ENCODE measurements around the gene IL1RAP.

The IL1RAP gene

DNA sequence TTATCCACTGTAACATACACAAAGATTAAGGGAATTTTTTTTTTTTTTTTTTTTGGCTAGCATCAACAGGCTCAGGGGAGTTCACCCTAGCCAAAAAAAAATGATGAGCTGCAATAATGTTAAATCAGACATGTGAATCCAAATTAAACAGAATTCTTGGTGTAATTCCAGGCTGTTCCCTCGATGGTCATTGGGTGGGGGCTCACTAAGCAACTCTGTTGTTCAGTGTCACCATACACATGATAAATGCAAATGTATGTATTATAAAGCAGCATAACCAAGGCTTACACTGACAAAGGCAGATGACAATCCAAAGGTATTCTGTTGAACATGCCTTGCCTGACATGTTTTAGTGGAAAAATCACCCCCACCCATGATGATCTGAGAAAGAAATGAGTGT lies 29.0 kb downstream of the IL1RAP start:
- TF ChIP-seq, protein P1, sequence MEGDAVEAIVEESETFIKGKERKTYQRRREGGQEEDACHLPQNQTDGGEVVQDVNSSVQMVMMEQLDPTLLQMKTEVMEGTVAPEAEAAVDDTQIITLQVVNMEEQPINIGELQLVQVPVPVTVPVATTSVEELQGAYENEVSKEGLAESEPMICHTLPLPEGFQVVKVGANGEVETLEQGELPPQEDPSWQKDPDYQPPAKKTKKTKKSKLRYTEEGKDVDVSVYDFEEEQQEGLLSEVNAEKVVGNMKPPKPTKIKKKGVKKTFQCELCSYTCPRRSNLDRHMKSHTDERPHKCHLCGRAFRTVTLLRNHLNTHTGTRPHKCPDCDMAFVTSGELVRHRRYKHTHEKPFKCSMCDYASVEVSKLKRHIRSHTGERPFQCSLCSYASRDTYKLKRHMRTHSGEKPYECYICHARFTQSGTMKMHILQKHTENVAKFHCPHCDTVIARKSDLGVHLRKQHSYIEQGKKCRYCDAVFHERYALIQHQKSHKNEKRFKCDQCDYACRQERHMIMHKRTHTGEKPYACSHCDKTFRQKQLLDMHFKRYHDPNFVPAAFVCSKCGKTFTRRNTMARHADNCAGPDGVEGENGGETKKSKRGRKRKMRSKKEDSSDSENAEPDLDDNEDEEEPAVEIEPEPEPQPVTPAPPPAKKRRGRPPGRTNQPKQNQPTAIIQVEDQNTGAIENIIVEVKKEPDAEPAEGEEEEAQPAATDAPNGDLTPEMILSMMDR (IDR thresholded peaks at IDR 0.05) = no peak
- no peak for TF ChIP-seq ZFX (IDR thresholded peaks at IDR 0.05; ENCODE audit: borderline replicate concordance)
- no peak overlapping the region for H3K27ac ChIP-seq

DNA sequence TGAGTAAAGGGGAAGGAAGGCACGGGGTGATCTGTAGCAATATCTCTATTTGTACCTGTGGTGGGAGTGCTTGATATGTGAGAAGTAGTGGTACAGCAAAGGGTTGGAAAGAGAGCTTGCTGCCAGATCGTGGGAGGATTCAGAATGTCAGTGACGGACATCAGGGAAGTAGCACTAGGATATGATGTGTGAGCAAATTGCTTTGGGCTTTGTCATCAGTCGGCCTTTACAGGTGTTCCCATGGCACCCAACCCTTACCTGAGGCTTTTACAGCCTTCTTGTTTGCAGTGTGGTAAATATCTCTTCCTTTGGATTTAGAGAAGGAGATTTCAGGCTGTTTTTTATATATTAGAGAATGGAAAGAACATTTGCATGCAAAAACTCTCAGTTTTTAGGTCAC lies 29.8 kb downstream of the IL1RAP start:
- H3K27ac ChIP-seq = no peak overlapping the region

DNA sequence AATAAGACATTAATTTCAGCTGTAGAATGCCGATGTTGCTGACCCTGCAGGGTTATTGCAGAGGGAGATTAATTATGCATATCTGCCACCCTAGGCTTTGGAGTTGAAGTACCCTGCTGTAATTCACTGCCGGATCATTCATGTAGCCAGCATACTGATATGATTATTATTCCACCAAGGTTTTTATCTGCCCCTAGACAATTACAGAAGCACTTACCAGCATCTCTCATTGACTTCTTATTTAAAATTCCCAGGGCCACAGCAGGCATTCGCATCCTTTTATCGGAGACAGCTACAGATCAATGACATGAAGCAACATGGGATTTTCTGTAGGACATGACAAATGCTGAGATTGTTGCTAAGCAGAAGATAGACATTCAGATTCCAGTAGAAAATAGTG lies 31.3 kb downstream of the IL1RAP start:
- TF ChIP-seq ZFX (IDR thresholded peaks at IDR 0.05; ENCODE audit: borderline replicate concordance) = no peak
- TF ChIP-seq, protein P1 (IDR thresholded peaks at IDR 0.05) = no peak

More for the DNA sequence above, 29.8 kb downstream of the IL1RAP start:
- TF ChIP-seq ZFX (IDR thresholded peaks at IDR 0.05; ENCODE audit: borderline replicate concordance) = no peak
- TF ChIP-seq, protein P1 (IDR thresholded peaks at IDR 0.05) = no peak

DNA sequence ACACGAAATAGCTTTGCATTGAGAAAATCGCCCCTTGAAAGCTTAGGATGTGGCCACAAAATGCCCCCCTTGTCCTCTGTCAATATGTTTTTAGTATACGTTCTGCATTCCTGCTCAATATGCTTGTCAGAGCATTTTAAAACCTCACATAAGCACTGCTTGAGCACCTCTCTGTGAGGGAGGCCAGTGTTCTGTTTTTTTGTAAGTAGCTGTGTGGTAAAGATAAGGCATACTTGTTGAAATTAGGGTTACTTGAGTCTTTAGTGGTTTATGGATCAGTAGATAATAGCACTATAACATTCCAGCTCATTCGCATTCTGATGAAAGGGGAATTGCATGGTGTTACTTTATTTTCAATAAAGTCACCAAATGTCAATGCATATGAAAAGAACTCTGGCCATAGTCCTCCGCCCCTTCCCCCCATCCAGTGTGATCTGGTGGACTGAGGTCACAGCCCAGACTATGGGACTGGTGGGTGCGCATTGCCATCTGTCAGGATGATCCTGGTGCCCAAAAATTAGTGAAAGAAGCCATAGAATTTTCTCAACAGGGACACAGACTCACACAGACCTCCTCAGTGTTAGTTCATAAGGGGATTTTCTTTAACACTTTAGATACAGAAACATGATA lies 33.1 kb downstream of the IL1RAP start:
- TF ChIP-seq, protein P1 (IDR thresholded peaks at IDR 0.05) = no peak
- no peak for TF ChIP-seq ZFX (IDR thresholded peaks at IDR 0.05; ENCODE audit: borderline replicate concordance)
- no peak overlapping the region for H3K27ac ChIP-seq

More for the DNA sequence above, 31.3 kb downstream of the IL1RAP start:
- no peak overlapping the region for H3K27ac ChIP-seq

DNA sequence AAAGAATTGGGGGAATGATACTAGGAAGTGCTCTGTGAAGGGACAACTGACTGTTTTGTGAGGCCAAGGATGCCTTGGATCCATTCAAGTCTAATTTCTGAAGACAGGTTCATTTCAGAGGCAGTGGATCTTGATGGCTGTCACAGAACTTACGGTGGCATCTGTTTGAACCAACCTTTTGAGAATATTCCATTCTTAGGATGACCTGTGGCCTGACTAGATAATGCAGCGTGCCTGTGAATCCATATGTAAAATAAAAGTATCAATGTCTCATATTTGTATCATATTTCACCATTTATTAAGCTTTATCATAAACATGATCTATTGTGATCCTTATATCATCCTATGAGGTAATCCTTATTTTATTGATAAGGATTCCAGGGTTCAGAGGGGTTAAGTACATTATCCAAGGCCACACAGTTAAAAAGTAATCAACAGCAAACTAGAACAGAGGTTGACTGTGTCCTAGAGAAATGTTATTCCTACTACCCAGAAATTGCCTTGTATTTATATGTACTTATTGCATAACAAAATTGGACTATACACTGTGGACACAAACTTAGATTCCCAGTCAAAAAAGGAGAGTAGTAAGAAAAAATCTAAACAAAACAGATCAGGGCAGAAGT lies 34.3 kb downstream of the IL1RAP start:
- TF ChIP-seq, protein P1 (IDR thresholded peaks at IDR 0.05) = no peak
- TF ChIP-seq ZFX (IDR thresholded peaks at IDR 0.05; ENCODE audit: borderline replicate concordance) = no peak

DNA sequence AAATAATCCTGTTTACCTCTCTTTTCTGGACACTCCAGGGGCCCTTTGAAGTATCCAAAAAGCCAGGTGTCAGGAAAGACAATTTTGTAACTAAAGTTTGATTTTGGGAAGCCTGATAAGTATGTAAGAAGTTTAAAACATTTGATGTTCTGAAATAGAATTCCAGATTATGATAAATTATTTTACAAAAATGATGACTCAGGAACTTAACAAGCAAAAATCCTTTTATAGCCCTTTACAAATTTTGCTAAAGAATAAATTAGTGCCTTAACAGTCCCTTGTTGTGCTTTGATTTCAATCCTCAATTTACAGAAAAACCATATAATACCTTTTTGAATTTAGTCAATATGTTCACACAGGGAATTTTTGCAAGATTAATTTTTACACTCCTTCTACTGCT lies 38.1 kb downstream of the IL1RAP start:
- TF ChIP-seq, protein P1 (IDR thresholded peaks at IDR 0.05) = no peak
- no peak for TF ChIP-seq ZFX (IDR thresholded peaks at IDR 0.05; ENCODE audit: borderline replicate concordance)

More for the DNA sequence above, 34.3 kb downstream of the IL1RAP start:
- H3K27ac ChIP-seq = no peak overlapping the region

More for the DNA sequence above, 38.1 kb downstream of the IL1RAP start:
- H3K27ac ChIP-seq = no peak overlapping the region
